Ectodermal cell (in vitro differentiated cells): ENCODE measurements around the gene KIF16B.

Source experiments
- H3K27ac ChIP-seq: 2 replicates; pipeline ENCODE4 v1.7.0; 2013; ENCODE audit warnings: mild to moderate bottlenecking, low read depth, low read length; ENCODE audit not compliant: insufficient read depth, poor library complexity, severe bottlenecking
- H3K27me3 ChIP-seq: 2 replicates; pipeline ENCODE4 v1.7.0; 2013; ENCODE audit warnings: mild to moderate bottlenecking, low read length; ENCODE audit not compliant: insufficient read depth, control insufficient read depth, poor library complexity, severe bottlenecking
- H3K36me3 ChIP-seq: one replicate; pipeline ENCODE4 v1.7.0; 2013; ENCODE audit warnings: low read length; ENCODE audit not compliant: control insufficient read depth, insufficient read depth
- H3K4me1 ChIP-seq: one replicate; pipeline ENCODE4 v1.7.0; 2013; ENCODE audit warnings: low read length; ENCODE audit not compliant: control insufficient read depth, insufficient read depth
- H3K4me3 ChIP-seq: 2 replicates; pipeline ENCODE4 v1.7.0; 2013; ENCODE audit warnings: low read depth, low read length, control low read depth; ENCODE audit not compliant: insufficient read depth
- H3K9me3 ChIP-seq: 2 replicates; pipeline ENCODE4 v1.7.0; 2013; ENCODE audit warnings: mild to moderate bottlenecking, low read length, moderate library complexity; ENCODE audit not compliant: control insufficient read depth
- WGBS, 2 experiments: methylation state at CpG; one replicate each; pipeline ENCODE4 v1.1.7; 2013; ENCODE audit warnings: missing lambda C conversion rate in 2 of 2; 5-methylcytosine and 5-hydroxymethylcytosine counted together

KIF16B gene

DNA sequence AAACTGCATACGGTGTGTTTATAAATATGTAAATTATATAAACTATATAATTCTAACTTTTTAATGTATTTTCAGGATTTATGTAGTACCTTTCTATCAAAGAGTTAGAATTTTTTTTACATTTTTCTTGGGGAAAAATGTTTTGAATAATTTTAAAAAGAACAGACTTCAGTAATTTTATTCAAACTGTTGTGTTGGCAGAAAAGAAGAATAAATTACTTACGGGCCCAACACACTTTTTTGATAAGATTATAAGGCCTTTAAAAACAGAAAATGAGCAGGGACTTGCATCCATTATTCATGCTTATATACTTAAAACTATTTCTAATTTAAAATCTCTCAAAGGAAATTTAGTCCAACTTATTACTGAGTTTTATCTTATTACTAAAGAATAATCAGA lies 58.2 kb downstream of the KIF16B start:
- WGBS, 2 experiments = 100% methylated on average over 1 of the region's 2 CpGs; no CpG with 5 or more reads in 1 of the 2 experiments

DNA sequence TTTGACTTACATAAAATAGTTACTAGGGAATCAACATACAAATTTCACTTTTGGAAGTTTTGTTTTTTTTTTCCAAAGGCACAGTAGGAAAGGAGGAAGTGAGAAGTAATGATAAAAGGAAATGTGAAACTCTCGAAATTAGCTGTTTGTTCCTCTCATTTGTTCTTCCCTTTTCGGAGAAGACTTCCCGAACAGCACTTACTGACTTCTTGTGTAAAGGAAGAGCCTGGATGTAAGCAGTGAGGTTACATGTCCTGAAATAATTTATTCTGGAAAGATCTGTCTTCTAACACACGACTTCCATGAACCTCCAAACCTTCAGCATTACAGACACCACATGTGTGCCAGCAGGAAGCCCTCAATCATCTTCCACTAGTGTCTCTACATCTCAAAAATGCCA lies 59.1 kb downstream of the KIF16B start:
- whole genome bisulfite sequencing, 2 experiments = 94 to 97% methylated on average over 4 of the region's 4 CpGs
- no peak overlapping the region for H3K4me3 ChIP-seq
- H3K4me1 ChIP-seq = no peaks in the 10 kb centered on the region
- H3K27ac ChIP-seq = no peak overlapping the region
- H3K27me3 ChIP-seq = no peaks in the 10 kb centered on the region
- H3K9me3 ChIP-seq = no peaks in the 10 kb centered on the region
- H3K36me3 ChIP-seq = no peaks in the 10 kb centered on the region

More for the DNA sequence above, 58.2 kb downstream of the KIF16B start:
- Histone ChIP-seq H3K36me3 (no peaks in the 10 kb centered on the region), H3K4me3 (no peak overlapping the region), H3K27me3 (no peaks in the 10 kb centered on the region), H3K27ac (no peak overlapping the region), H3K4me1 (no peaks in the 10 kb centered on the region), H3K9me3 (no peaks in the 10 kb centered on the region)

DNA sequence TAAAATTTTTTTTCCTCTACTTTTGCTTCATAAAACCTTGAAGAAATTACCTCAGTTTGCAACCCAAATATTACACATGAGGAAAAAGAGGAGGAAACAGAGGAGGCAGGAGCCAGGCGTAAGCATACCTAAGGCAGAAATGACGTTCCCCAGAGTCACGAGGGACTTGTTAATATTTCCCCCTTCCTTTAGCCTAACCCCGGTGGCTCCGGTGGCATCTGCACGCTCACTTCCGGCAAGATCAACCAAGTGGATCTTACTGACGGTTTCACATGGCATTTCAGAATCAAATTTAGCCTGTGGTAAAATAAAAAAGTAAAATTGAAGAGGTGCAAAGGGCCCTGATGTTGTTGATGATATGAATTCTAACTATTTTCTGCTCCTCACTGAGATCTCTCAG lies 67.4 kb downstream of the KIF16B start:
- 92 to 96% methylated on average over 8 of the region's 8 CpGs for WGBS, 2 experiments
- H3K27me3 ChIP-seq = no peaks in the 10 kb centered on the region
- H3K4me3 ChIP-seq = no peak overlapping the region
- no peaks in the 10 kb centered on the region for H3K36me3 ChIP-seq
- no peaks in the 10 kb centered on the region for H3K9me3 ChIP-seq
- no peaks in the 10 kb centered on the region for H3K4me1 ChIP-seq
- H3K27ac ChIP-seq = no peak overlapping the region

DNA sequence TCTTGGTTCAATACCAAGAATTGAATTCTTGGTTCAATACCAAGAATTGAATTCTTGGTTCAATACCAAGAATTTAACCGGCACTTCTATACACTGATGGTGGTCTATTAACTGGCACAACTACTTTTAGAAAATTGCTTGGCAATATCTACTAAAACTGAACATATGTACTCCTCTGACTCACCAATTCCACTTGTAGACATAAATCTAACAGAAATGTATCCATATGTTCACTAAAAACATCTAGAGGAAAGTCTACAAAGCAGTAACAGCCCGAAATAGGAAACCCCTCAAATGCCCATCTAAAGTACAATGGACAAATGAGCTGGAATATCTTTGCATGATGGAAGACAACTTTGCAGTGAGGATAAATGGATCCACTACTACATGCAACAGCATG lies 71.9 kb downstream of the KIF16B start:
- no peaks in the 10 kb centered on the region for H3K9me3 ChIP-seq
- no peaks in the 10 kb centered on the region for H3K36me3 ChIP-seq
- WGBS, 2 experiments = 93 to 100% methylated on average over 1 to 2 of the region's 2 CpGs
- H3K27ac ChIP-seq = no peak overlapping the region
- H3K4me3 ChIP-seq = no peak overlapping the region
- H3K4me1 ChIP-seq = no peaks in the 10 kb centered on the region
- no peaks in the 10 kb centered on the region for H3K27me3 ChIP-seq

DNA sequence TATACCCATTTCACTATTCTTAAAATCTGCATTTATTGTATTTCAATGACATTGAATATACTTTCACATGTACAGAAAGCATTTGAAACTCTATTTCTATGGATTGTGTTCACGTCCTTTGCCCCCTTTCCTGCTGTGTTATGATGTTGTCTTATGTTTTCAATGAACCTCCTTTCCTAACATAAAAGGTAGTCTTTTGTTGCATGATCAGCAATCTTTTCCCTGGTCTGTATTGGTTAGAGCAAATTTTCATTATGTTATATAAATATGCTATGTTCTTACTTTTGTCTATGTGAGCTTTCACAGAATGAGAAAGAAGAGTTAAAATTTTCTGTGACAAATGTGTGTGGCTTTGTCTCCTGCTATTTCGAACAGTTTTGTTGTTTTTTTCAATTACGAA lies 73.1 kb downstream of the KIF16B start:
- Histone ChIP-seq H3K27me3 (no peaks in the 10 kb centered on the region), H3K4me1 (no peaks in the 10 kb centered on the region), H3K9me3 (no peaks in the 10 kb centered on the region), H3K36me3 (no peaks in the 10 kb centered on the region), H3K4me3 (no peak overlapping the region), H3K27ac (no peak overlapping the region)
- WGBS, 2 experiments = 95 to 97% methylated on average over 2 to 3 of the region's 3 CpGs

DNA sequence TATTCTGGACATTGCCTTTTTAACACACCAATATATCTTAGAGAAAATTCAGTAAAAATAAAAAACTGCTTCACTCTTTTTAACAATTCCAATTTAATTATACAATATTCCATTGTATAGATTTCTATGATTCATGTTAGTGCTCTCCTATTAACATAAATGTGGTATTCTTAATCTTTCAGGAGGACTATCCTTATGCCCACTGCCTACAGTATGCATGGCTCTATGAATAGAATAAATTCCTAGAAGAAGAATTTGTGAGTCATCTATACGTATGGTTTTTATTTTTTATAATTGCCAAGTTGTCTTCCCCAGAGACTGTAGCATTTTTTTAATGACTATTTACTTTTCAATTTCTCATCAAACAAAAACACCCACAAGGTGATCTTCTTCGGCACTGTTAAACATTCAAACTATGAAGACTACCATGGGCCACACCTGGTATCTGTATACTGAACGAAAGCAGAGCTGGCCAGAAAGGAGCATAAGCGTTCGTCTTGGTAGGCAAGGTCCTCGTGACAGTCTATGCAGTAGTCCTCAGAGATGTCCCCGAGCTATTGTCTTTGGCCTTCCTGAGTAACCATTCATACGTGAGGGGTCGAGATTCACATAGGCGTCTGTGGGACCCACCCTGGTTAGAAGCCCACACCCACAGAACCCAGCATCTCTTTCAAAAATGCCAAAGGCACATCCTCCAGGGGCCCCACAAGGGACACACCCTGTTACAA lies 74.6 kb downstream of the KIF16B start:
- Histone ChIP-seq H3K9me3 (no peaks in the 10 kb centered on the region), H3K36me3 (no peaks in the 10 kb centered on the region), H3K27ac (no peak overlapping the region), H3K4me1 (no peaks in the 10 kb centered on the region), H3K4me3 (no peak overlapping the region), H3K27me3 (no peaks in the 10 kb centered on the region)
- WGBS, 2 experiments = 95 to 96% methylated on average over 9 to 10 of the region's 10 CpGs

DNA sequence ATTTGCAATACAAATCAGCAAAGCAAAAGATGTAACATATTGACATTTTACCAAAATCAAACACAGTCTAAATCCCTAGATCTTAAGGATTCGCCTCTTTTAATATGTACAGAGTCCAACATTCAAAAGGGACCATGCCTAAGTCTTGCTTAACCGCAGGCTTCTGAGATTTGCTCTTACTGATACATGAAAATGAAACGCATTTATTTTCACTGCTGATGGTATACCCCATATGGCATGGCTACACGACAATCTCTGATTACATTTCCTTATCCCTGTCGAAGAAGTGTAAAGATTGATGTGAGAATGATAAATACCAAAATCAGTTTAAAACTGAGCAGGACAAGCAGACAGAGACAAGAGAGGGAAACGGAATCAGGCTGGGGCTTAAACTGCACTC lies 75.4 kb downstream of the KIF16B start:
- Histone ChIP-seq H3K4me3 (no peak overlapping the region), H3K9me3 (no peaks in the 10 kb centered on the region), H3K27me3 (no peaks in the 10 kb centered on the region), H3K4me1 (no peaks in the 10 kb centered on the region), H3K27ac (no peak overlapping the region), H3K36me3 (no peaks in the 10 kb centered on the region)
- WGBS, 2 experiments = 88 to 95% methylated on average over 5 to 6 of the region's 6 CpGs

DNA sequence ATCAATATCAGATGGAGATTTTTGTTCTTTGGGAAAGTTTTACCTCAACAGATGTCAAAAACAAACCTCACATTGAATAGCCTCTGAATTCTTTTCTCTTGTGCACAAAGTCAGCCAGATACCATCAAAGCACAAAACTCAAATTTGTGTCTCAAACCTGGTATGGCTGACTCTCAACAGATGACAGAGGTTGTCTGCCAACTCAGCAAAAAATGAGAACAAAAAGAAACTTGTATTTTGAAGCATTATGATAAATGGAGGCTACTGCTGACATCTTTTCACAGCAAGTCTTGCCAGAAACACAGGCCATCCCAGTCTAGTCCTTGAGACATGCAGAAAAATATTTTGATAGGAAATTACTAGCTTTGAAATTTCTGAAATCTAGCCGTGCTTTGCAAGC lies 79.8 kb downstream of the KIF16B start:
- no peaks in the 10 kb centered on the region for H3K9me3 ChIP-seq
- H3K4me3 ChIP-seq = no peak overlapping the region
- H3K36me3 ChIP-seq = no peaks in the 10 kb centered on the region
- no peaks in the 10 kb centered on the region for H3K4me1 ChIP-seq
- H3K27me3 ChIP-seq = no peaks in the 10 kb centered on the region
- no peak overlapping the region for H3K27ac ChIP-seq
- 93% methylated on average over 1 of the region's 1 CpG; no CpG with 5 or more reads in 1 of the 2 experiments for WGBS, 2 experiments

DNA sequence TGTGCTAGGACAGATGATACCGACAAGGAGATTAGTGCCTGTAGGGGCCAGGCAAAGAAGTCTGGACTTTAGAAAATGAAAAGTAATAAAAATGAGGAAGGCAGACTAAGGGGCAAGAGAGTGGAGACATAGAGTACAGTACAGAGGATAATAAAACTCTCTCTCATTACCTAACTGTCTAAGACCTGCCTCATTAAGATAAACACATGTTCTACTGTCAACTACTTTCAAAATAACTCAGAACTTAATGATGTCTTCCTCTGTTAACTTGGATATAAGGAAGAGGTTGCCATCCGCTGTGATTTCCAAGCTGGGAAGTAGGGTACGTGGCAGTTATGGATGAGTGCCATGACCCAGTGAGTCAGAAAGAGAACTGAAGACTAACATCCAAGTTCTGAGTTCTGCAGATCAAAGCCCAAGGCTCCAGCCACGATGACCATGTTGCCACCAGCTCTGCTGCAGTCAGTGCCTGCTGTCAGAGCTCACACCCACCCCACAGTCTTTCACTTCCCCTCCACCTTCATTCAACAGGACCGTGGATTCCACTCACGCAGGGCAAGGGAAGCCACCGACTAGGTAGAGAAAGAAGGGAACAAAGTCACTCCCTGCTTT lies 81.8 kb downstream of the KIF16B start:
- WGBS, 2 experiments = 95% methylated on average over 7 of the region's 7 CpGs
- H3K27me3 ChIP-seq = no peaks in the 10 kb centered on the region
- H3K4me1 ChIP-seq = no peaks in the 10 kb centered on the region
- no peak overlapping the region for H3K27ac ChIP-seq
- H3K36me3 ChIP-seq = no peaks in the 10 kb centered on the region
- H3K9me3 ChIP-seq = no peaks in the 10 kb centered on the region
- no peak overlapping the region for H3K4me3 ChIP-seq

DNA sequence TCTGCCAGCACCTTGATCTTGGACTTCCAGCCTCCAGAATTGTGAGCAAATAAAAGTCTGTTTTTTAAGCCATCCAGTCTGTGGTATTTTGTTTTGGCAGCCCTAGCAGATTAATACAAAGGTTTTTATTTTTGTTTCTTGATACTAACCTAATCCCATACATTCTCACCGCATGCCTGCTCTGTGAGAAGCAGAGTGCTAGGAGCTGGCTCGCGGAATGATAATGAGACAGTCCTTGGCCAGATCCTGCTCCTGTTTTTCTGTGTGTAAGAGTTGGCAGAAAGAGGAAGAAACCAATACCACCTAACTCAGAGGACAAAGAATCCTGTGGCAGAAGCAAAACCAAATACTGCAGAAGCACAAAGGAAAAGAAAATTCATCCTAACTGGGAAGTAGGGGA lies 82.6 kb downstream of the KIF16B start:
- Histone ChIP-seq H3K9me3 (no peaks in the 10 kb centered on the region), H3K36me3 (no peaks in the 10 kb centered on the region), H3K27ac (no peak overlapping the region), H3K4me1 (no peaks in the 10 kb centered on the region), H3K27me3 (no peaks in the 10 kb centered on the region), H3K4me3 (no peak overlapping the region)
- 89 to 100% methylated on average over 1 to 3 of the region's 3 CpGs for WGBS, 2 experiments
